Naive B cell (primary cell): ENCODE results near the gene NDST1. TPM values are rescaled to one million over a fixed set of nuclear protein-coding genes. Genes with fewer than 3 reads are reported as not detected.

Source experiments
- ATAC-seq, 2 donors: fragments of 150-1000 bp; cut with Tn5 transposase; 2 replicates each; pipeline ENCODE4 v1.10.0; 2021; ENCODE audit warnings: low read depth in 2 of 2, mild to moderate bottlenecking in 2 of 2, moderate library complexity in 2 of 2
- DNase-seq: peaks from one replicate; pipeline ENCODE4 v3.0.0; 2022
- H3K27ac Mint-ChIP-seq, 6 donors: one replicate each; pipeline ENCODE4 v1.8.0; 2020 to 2022; ENCODE audit warnings: mild to moderate bottlenecking in 6 of 6, mixed read lengths in 6 of 6, moderate library complexity in 5 of 6, inconsistent platforms in 2 of 6
- H3K27me3 Mint-ChIP-seq, 3 donors: one replicate each; pipeline ENCODE4 v1.8.0; 2021 to 2022; ENCODE audit warnings: mixed read lengths in 3 of 3, mild to moderate bottlenecking in 1 of 3
- H3K36me3 Mint-ChIP-seq, 2 donors: one replicate each; pipeline ENCODE4 v1.8.0; 2020 to 2022; ENCODE audit warnings: mixed read lengths in 2 of 2, inconsistent platforms in 1 of 2, mild to moderate bottlenecking in 1 of 2
- H3K4me1 Mint-ChIP-seq, 3 donors: one replicate each; pipeline ENCODE4 v1.8.0; 2020 to 2022; ENCODE audit warnings: mixed read lengths in 3 of 3, inconsistent platforms in 1 of 3, mild to moderate bottlenecking in 1 of 3, moderate library complexity in 1 of 3
- H3K4me3 Mint-ChIP-seq, 8 donors: one replicate each; pipeline ENCODE4 v1.8.0; 2020 to 2022; ENCODE audit warnings: mild to moderate bottlenecking in 8 of 8, mixed read lengths in 8 of 8, moderate library complexity in 8 of 8, inconsistent platforms in 2 of 8
- H3K9me3 Mint-ChIP-seq, 7 donors: one replicate each; pipeline ENCODE4 v1.8.0; 2020 to 2022; ENCODE audit warnings: mixed read lengths in 7 of 7, mild to moderate bottlenecking in 5 of 7, inconsistent platforms in 2 of 7, moderate library complexity in 1 of 7
- polyA plus RNA-seq, 6 donors: library from polyadenylated mRNA; unstranded; fragments of 300-500 nt; fragmentation: Illumina TruSeq; gene quantifications; one replicate each; pipeline ENCODE4 v1.2.3, GENCODE V29; 2021; ENCODE audit warnings: low read depth in 6 of 6

The NDST1 gene
- polyA plus RNA-seq, 6 donors from 2014 or later: 0.38 to 1.8 (median 0.73) TPM

DNA sequence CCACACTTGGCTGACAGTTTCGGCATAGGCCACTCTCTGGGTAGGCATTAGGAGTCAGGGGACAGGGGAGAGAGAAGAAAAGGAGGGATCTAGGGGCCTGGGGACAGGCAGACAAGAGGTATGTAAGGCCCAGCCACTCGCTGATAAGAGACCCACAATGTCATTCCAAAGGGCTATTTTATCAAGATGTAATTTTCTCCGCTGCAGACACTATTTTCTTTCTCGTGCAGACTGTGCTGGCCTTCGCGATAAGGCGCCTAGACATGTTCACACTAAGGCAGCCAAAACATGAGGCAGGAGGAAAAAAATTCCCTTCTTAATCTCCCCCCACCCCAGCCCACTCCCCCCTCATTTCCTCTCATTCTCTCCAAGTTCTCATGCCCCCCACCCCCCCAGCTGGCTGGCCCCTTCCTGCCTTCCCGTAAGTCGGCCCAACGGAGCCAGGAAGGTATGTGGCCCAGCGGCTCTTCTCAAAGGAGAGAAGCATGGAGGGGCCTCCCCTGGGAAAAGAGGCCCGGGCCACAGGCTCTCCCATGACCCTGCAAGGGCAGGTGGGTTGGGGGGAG is 87.6 kb downstream of the NDST1 start:
- Mint-ChIP-seq H3K9me3 (no peaks in the 10 kb centered on the region), H3K4me3 (no peak overlapping the region), H3K36me3 (no peaks in the 10 kb centered on the region), H3K4me1 (peaks cover 0 to 14% (median 10%) of the 10 kb centered on the region in 3 donors), H3K27ac (no peak overlapping the region), H3K27me3 (peaks cover 0 to 6% (median 0%) of the 10 kb centered on the region in 3 donors)
- DNase-seq (no peak), ATAC-seq (no peak)

GRCh38 chr5:150596313-150596712 is 88.4 kb downstream of the NDST1 start:
- ATAC-seq (no peak), DNase-seq (no peak)
- Mint-ChIP-seq H3K9me3 (no peaks in the 10 kb centered on the region), H3K36me3 (no peaks in the 10 kb centered on the region), H3K27me3 (peaks cover 0 to 6% (median 0%) of the 10 kb centered on the region in 3 donors), H3K4me3 (no peak overlapping the region), H3K27ac (peak overlapping the region in 1 of 6 donors; percentile 87), H3K4me1 (peaks cover 0 to 14% (median 10%) of the 10 kb centered on the region in 3 donors)

- Mint-ChIP-seq H3K9me3 (no peaks in the 10 kb centered on the region), H3K27ac (no peak overlapping the region), H3K27me3 (peaks cover 0 to 6% (median 0%) of the 10 kb centered on the region in 3 donors), H3K4me1 (peaks cover 0 to 14% (median 10%) of the 10 kb centered on the region in 3 donors), H3K36me3 (no peaks in the 10 kb centered on the region), H3K4me3 (no peak overlapping the region)
- ATAC-seq (no peak), DNase-seq (no peak)
These were observed 88.9 kb downstream of the NDST1 start for GRCh38 chr5:150596826-150597225.

- Mint-ChIP-seq H3K4me1 (peaks cover 0 to 14% (median 10%) of the 10 kb centered on the region in 3 donors), H3K36me3 (no peaks in the 10 kb centered on the region), H3K9me3 (no peaks in the 10 kb centered on the region), H3K27me3 (peaks cover 0 to 6% (median 0%) of the 10 kb centered on the region in 3 donors), H3K4me3 (peak overlapping the region in 1 of 8 donors; percentile 15), H3K27ac (no peak overlapping the region)
- no peak for DNase-seq
- no peak for ATAC-seq
These were observed 90.1 kb downstream of the NDST1 start for GRCh38 chr5:150598006-150598405.

DNA sequence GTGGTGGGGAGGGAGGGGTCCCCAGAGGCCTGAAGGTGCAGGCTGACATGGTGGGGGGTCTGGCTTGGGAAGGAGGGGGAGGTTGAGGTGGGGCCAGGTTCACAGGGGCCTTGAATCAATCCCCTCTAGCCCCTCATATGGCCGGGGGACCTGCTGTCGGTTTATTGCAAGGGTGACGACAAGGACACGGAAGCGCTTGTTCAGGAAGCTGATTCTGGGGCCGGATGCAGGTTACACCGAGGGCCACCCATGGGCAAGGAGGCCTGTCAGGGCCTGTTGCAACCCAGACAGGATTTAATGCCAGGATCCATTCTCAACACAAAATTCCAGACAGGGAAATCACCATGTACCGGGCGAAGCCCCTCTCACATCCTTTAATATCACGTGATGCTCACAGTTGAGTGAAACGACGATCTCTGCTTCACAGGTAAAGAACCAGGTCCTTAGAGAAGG is 90.9 kb downstream of the NDST1 start:
- Mint-ChIP-seq H3K4me1 (peaks cover 0 to 14% (median 10%) of the 10 kb centered on the region in 3 donors), H3K4me3 (no peak overlapping the region), H3K27ac (no peak overlapping the region), H3K36me3 (no peaks in the 10 kb centered on the region), H3K27me3 (peaks cover 0 to 6% (median 0%) of the 10 kb centered on the region in 3 donors), H3K9me3 (no peaks in the 10 kb centered on the region)
- DNase-seq (no peak), ATAC-seq (no peak)

- DNase-seq (no peak), ATAC-seq (no peak)
- Mint-ChIP-seq H3K4me3 (no peak overlapping the region), H3K27ac (no peak overlapping the region), H3K27me3 (peaks cover 0 to 6% (median 0%) of the 10 kb centered on the region in 3 donors), H3K36me3 (no peaks in the 10 kb centered on the region), H3K4me1 (peaks cover 0 to 14% (median 10%) of the 10 kb centered on the region in 3 donors), H3K9me3 (no peaks in the 10 kb centered on the region)
These were observed 91.3 kb downstream of the NDST1 start for GRCh38 chr5:150599281-150599680.

DNA sequence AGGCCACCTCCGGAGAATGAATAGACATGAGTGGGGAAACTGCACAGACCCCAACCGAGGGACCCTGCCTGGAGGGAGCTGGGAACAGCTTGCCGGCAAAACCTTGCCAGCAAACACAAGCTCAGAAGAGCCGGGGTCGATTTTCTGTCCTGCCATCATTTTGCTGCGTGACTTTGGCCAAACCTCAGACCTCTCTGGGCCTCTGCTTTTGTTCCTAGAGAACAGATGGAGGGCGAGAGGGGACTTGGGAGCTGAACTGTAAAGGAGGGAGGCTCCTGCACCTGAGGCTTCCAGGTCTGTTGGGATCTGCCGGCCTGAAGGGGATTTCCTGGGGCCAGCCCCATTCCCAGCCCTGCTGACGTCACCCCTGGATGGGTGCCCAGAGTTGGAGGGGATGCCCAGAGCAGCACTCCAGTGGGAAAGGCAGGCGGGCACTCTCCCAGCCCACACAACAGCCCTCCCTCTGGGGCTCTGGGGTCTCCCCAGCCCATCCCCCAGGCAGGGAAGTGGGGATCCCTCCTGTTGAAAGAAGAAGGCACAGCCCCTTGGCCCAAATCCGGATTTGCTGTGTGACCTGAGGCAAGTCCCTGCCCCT is 92.1 kb downstream of the NDST1 start:
- DNase-seq (no peak), ATAC-seq (no peak)
- Mint-ChIP-seq H3K27me3 (peaks cover 0 to 6% (median 0%) of the 10 kb centered on the region in 3 donors), H3K4me3 (no peak overlapping the region), H3K9me3 (no peaks in the 10 kb centered on the region), H3K4me1 (peaks cover 0 to 14% (median 10%) of the 10 kb centered on the region in 3 donors), H3K27ac (no peak overlapping the region), H3K36me3 (no peaks in the 10 kb centered on the region)

GRCh38 chr5:150600616-150601490 is 92.9 kb downstream of the NDST1 start:
- H3K4me1 Mint-ChIP-seq: peaks cover 0 to 13% (median 10%) of the 10 kb centered on the region in 3 donors
- DNase-seq: no peak
- no peaks in the 10 kb centered on the region for H3K36me3 Mint-ChIP-seq
- no peaks in the 10 kb centered on the region for H3K9me3 Mint-ChIP-seq
- H3K27me3 Mint-ChIP-seq: peaks cover 0 to 6% (median 0%) of the 10 kb centered on the region in 3 donors
- no peak overlapping the region for H3K4me3 Mint-ChIP-seq
- peak overlapping the region in 1 of 6 donors; percentile 27 for H3K27ac Mint-ChIP-seq
- ATAC-seq: no peak

DNA sequence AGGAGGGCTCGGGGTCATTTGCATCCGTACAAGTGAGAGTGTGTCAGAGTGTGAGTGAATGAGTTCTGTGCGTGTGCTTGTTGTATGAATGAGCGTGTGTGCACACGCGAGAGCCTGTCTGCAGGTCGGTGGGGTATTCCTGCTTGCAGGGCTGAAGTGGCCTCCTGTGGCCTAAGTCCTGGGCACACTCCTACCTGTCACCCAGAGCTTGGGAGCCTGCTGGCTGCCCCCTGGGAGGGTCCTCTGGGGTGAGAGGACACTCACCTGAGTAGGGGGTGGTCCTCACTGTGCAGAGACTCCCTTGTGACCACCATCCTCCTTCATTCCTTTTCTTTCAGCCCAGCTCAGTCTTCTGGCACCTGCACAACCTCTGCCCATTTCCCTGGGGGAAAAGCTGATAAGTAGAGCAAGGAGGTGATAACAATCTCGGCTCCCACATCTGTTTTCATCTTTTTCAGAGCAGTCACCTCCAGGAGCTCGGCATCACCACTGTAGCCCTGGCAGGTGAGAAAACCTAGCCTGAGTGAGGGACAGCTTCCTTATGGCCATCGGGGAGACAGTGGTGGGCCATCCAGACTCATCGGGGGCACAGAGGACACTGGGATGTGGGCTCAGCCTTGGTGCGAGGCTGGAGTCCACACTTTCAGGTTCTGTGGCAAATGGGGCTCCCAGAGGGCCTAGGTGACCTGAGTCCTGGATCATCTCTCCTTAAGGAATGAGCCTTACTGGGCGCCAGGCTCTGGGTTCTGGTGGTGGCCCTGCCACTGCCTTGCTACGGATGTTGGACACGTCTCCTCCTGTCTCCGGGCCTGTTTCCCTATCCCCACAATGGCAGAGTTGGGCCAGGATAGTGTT is 93.8 kb downstream of the NDST1 start:
- DNase-seq (no peak), ATAC-seq (no peak)
- no peaks in the 10 kb centered on the region for H3K9me3 Mint-ChIP-seq
- peak overlapping the region in 1 of 6 donors; percentile 27 for H3K27ac Mint-ChIP-seq
- peaks cover 0 to 5% (median 5%) of the 10 kb centered on the region in 3 donors for H3K4me1 Mint-ChIP-seq
- no peaks in the 10 kb centered on the region for H3K36me3 Mint-ChIP-seq
- H3K4me3 Mint-ChIP-seq: no peak overlapping the region
- H3K27me3 Mint-ChIP-seq: no peaks in the 10 kb centered on the region

DNA sequence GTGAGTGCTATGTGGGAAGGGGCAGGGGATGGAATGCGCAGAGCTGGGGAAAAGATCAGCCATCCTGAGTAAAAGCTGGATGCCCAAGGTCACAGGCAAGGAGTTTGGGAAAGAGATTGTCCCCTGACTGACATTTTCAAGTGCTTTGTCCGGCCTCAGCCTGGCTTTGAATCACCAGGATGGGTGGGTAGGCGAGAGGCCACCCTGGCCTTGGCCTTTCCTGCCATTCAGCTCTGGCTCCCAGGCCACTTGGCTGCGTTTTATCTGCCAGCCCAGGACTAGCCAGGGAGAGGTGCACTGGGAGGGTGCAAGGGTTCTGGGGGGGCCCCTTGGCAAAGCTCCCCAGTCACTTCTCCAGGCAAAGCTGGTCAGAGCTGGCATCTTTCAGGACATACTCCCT is 95.1 kb downstream of the NDST1 start:
- no peaks in the 10 kb centered on the region for H3K27me3 Mint-ChIP-seq
- DNase-seq (no peak), ATAC-seq (no peak)
- H3K4me1 Mint-ChIP-seq: peaks cover 0 to 2% (median 0%) of the 10 kb centered on the region in 3 donors
- no peak overlapping the region for H3K4me3 Mint-ChIP-seq
- H3K36me3 Mint-ChIP-seq: no peaks in the 10 kb centered on the region
- no peak overlapping the region for H3K27ac Mint-ChIP-seq
- no peaks in the 10 kb centered on the region for H3K9me3 Mint-ChIP-seq

GRCh38 chr5:150603491-150603890 is 95.6 kb downstream of the NDST1 start:
- no peak for ATAC-seq
- Mint-ChIP-seq H3K36me3 (no peaks in the 10 kb centered on the region), H3K4me3 (no peak overlapping the region), H3K4me1 (peaks cover 0 to 2% (median 0%) of the 10 kb centered on the region in 3 donors), H3K9me3 (no peaks in the 10 kb centered on the region), H3K27ac (peak overlapping the region in 2 of 6 donors; percentile 33 to 47), H3K27me3 (no peaks in the 10 kb centered on the region)
- no peak for DNase-seq

DNA sequence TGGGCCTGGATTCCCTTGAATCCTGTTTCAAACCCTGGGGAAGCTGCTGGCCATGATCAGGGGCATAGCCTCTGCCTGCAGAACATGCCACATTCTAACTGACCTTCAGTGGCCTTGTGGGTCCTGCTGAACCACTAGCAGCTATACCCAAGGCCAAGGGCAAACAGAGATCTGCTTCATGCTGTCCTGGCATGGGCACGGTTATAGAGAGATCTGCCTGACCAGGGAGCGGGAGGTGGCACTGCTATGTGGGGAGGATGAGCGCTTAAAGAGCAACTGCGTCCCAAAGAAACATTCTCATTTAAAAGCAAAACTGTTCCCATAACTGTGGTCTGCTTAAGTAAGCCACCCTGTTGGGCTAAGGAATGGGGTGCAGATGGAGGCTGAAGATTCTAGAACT is 96.1 kb downstream of the NDST1 start:
- H3K9me3 Mint-ChIP-seq: no peaks in the 10 kb centered on the region
- no peak overlapping the region for H3K4me3 Mint-ChIP-seq
- H3K4me1 Mint-ChIP-seq: peaks cover 0 to 2% (median 0%) of the 10 kb centered on the region in 3 donors
- H3K36me3 Mint-ChIP-seq: no peaks in the 10 kb centered on the region
- ATAC-seq (no peak), DNase-seq (no peak)
- no peaks in the 10 kb centered on the region for H3K27me3 Mint-ChIP-seq
- no peak overlapping the region for H3K27ac Mint-ChIP-seq

GRCh38 chr5:150604894-150605440 is 97.0 kb downstream of the NDST1 start:
- DNase-seq (no peak), ATAC-seq (no peak)
- Mint-ChIP-seq H3K27ac (no peak overlapping the region), H3K9me3 (no peaks in the 10 kb centered on the region), H3K27me3 (no peaks in the 10 kb centered on the region), H3K4me3 (peak overlapping the region in 1 of 8 donors; percentile 56), H3K4me1 (no peaks in the 10 kb centered on the region), H3K36me3 (no peaks in the 10 kb centered on the region)
